NCI-H2196 (cell line): ENCODE data around the gene IL20.

Experiments
- DNase-seq: peaks from one replicate; lab custom pipeline; 2025; ENCODE audit not compliant: unreplicated experiment; lab: John Stamatoyannopoulos, UW

The IL20 gene

GRCh38 chr1:206900149-206900548 is 34.7 kb downstream of the IL20 start:
- DNase-seq, result no peak

- DNase-seq, result no peak
Observed at GRCh38 chr1:206901944-206902343, 36.5 kb downstream of the IL20 start.

GRCh38 chr1:206902702-206903101 is 37.3 kb downstream of the IL20 start:
- DNase-seq, result no peak

GRCh38 chr1:206903687-206904086 is 38.3 kb downstream of the IL20 start:
- no peak for DNase-seq

GRCh38 chr1:206904423-206905142 is 39.2 kb downstream of the IL20 start:
- no peak for DNase-seq

GRCh38 chr1:206905295-206906164 is 40.1 kb downstream of the IL20 start:
- DNase-seq, result no peak

GRCh38 chr1:206907304-206907991 is 42.0 kb downstream of the IL20 start:
- DNase-seq, result no peak

GRCh38 chr1:206908038-206908437 is 42.6 kb downstream of the IL20 start:
- DNase-seq, result no peak

GRCh38 chr1:206909161-206909882 is 43.9 kb downstream of the IL20 start:
- DNase-seq, result peak; percentile 97

GRCh38 chr1:206909883-206910318 is 44.5 kb downstream of the IL20 start:
- DNase-seq, result peak; percentile 38

- DNase-seq, result peak; percentile 60
Observed at GRCh38 chr1:206911064-206911663, 45.7 kb downstream of the IL20 start.

- DNase-seq, result peak; percentile 89
Observed at GRCh38 chr1:206912445-206913095, 47.1 kb downstream of the IL20 start.

GRCh38 chr1:206913766-206914537 is 48.5 kb downstream of the IL20 start:
- DNase-seq, result no peak

- no peak for DNase-seq
Observed at GRCh38 chr1:206915030-206915735, 49.8 kb downstream of the IL20 start.

GRCh38 chr1:206916000-206916709 is 50.7 kb downstream of the IL20 start:
- no peak for DNase-seq

GRCh38 chr1:206918076-206918475 is 52.7 kb downstream of the IL20 start:
- no peak for DNase-seq
